LNCAP (cell line): Measurements from ENCODE around the gene LDLRAD3.

Experiments used
- CTCF ChIP-seq: fragments of 450-650 bp; IDR thresholded peaks from 2 replicates; pipeline ENCODE4 v1.5.1; 2017; ENCODE audit warnings: mild to moderate bottlenecking

LDLRAD3 gene

GRCh38 chr11:36078686-36079055 is 134.8 kb downstream of the LDLRAD3 start:
- no peak for TF ChIP-seq CTCF

GRCh38 chr11:36079878-36080675 is 136.2 kb downstream of the LDLRAD3 start:
- no peak for TF ChIP-seq CTCF

- TF ChIP-seq CTCF = no peak
Observed at GRCh38 chr11:36081274-36081945, 137.5 kb downstream of the LDLRAD3 start.

- TF ChIP-seq CTCF = no peak
Observed at GRCh38 chr11:36086366-36086765, 142.5 kb downstream of the LDLRAD3 start.

GRCh38 chr11:36088266-36088972 is 144.6 kb downstream of the LDLRAD3 start:
- TF ChIP-seq CTCF = no peak

GRCh38 chr11:36089920-36090319 is 146.1 kb downstream of the LDLRAD3 start:
- no peak for TF ChIP-seq CTCF

GRCh38 chr11:36090356-36091109 is 146.7 kb downstream of the LDLRAD3 start:
- TF ChIP-seq CTCF = no peak
